Hepatic stellate cell (primary cell): ENCODE data around the gene NCEH1.
"Not testable (repeated sequence)": the region's sequence is repeated elsewhere in the genome, so short reads cannot be mapped to it uniquely, and the experiment has no call there.

Experiments used
- DNase-seq: peaks from one replicate; pipeline ENCODE4 v3.0.0; 2011; ENCODE audit warnings: low spot score

The NCEH1 gene

GRCh38 chr3:172613845-172614244, 97.0 kb downstream of the NCEH1 start:
- DNase-seq = no peak

- DNase-seq = no peak
Observed at GRCh38 chr3:172612871-172613678, 97.8 kb downstream of the NCEH1 start.

- DNase-seq = no peak
Observed at GRCh38 chr3:172609750-172610149, 101.1 kb downstream of the NCEH1 start.

GRCh38 chr3:172608575-172608974, 102.3 kb downstream of the NCEH1 start:
- no peak for DNase-seq

- DNase-seq = no peak
Observed at GRCh38 chr3:172607305-172608121, 103.4 kb downstream of the NCEH1 start.

- DNase-seq = no peak
Observed at GRCh38 chr3:172606021-172606420, 104.8 kb downstream of the NCEH1 start.

GRCh38 chr3:172604895-172605646, 105.8 kb downstream of the NCEH1 start:
- DNase-seq = no peak

- no peak for DNase-seq
Observed at GRCh38 chr3:172601066-172601832, 109.6 kb downstream of the NCEH1 start.

GRCh38 chr3:172600644-172601065, 110.2 kb downstream of the NCEH1 start:
- no peak for DNase-seq

- no peak for DNase-seq
Observed at GRCh38 chr3:172598904-172599303, 112.0 kb downstream of the NCEH1 start.

- DNase-seq = no peak
Observed at GRCh38 chr3:172596394-172596706, 114.5 kb downstream of the NCEH1 start.

GRCh38 chr3:172595664-172596393, 115.0 kb downstream of the NCEH1 start:
- no peak for DNase-seq

- DNase-seq = not testable (repeated sequence)
Observed at GRCh38 chr3:172594900-172595663, 115.8 kb downstream of the NCEH1 start.

- no peak for DNase-seq
Observed at GRCh38 chr3:172592898-172593669, 117.8 kb downstream of the NCEH1 start.

GRCh38 chr3:172591876-172592771, 118.7 kb downstream of the NCEH1 start:
- no peak for DNase-seq

- DNase-seq = no peak
Observed at GRCh38 chr3:172591125-172591605, 119.7 kb downstream of the NCEH1 start.

GRCh38 chr3:172586436-172586835, 124.4 kb downstream of the NCEH1 start:
- DNase-seq = no peak

GRCh38 chr3:172585954-172586353, 124.9 kb downstream of the NCEH1 start:
- DNase-seq = no peak
